GM12891 (cell line): ENCODE data around the gene PTPRN2.

ENCODE experiments used
- DNase-seq: peaks from one replicate; pipeline ENCODE4 v3.0.0; 2011; ENCODE audit warnings: low spot score; ENCODE audit not compliant: insufficient read length
- FAIRE-seq: peaks from 2 replicates; lab custom pipeline; 2011; peaks lifted over from hg19 to GRCh38; lab: Jason Lieb, UNC
- PAX5 ChIP-seq: IDR thresholded peaks from 2 replicates; pipeline ENCODE4 v1.6.1; 2011; ENCODE audit warnings: low read length, moderate library complexity, mild to moderate bottlenecking; ENCODE audit not compliant: insufficient read depth, severe bottlenecking
- POLR2A ChIP-seq: IDR thresholded peaks from 2 replicates; pipeline ENCODE4 v1.6.1; 2011; ENCODE audit warnings: low read depth, low read length, control low read depth
- POLR2AphosphoS5 ChIP-seq: IDR thresholded peaks from 2 replicates; pipeline ENCODE4 v1.6.1; 2011; ENCODE audit warnings: low read depth, low read length, control low read depth
- POU2F2 ChIP-seq: IDR thresholded peaks from 2 replicates; pipeline ENCODE4 v1.6.1; 2011; ENCODE audit warnings: low read depth, mild to moderate bottlenecking, control low read depth, low read length, moderate library complexity
- SPI1 ChIP-seq: IDR thresholded peaks from 2 replicates; pipeline ENCODE4 v1.6.1; 2011; ENCODE audit warnings: low read depth, low read length, control low read depth
- TAF1 ChIP-seq: IDR thresholded peaks from 2 replicates; pipeline ENCODE4 v1.6.1; 2011; ENCODE audit warnings: low read depth, low read length, control low read depth

Gene PTPRN2

GRCh38 chr7:157815706-157816022 is 772.0 kb downstream of the PTPRN2 start:
- DNase-seq (no peak), FAIRE-seq (no peak)
- TF ChIP-seq POU2F2: no peak
- TF ChIP-seq SPI1: no peak
- no peak for TF ChIP-seq PAX5
- no peak for TF ChIP-seq TAF1
- TF ChIP-seq POLR2A: no peak
- no peak for TF ChIP-seq POLR2AphosphoS5

GRCh38 chr7:157814931-157815705 is 772.5 kb downstream of the PTPRN2 start:
- no peak for DNase-seq
- TF ChIP-seq POLR2AphosphoS5: no peak
- no peak for TF ChIP-seq SPI1
- TF ChIP-seq POU2F2: no peak
- TF ChIP-seq POLR2A: no peak
- no peak for TF ChIP-seq TAF1
- no peak for TF ChIP-seq PAX5
- no peak for FAIRE-seq

GRCh38 chr7:157813741-157814661 is 773.6 kb downstream of the PTPRN2 start:
- no peak for TF ChIP-seq POLR2A
- no peak for TF ChIP-seq POU2F2
- TF ChIP-seq SPI1: no peak
- TF ChIP-seq PAX5: no peak
- no peak for TF ChIP-seq TAF1
- no peak for FAIRE-seq
- DNase-seq: no peak

GRCh38 chr7:157813053-157813452 is 774.6 kb downstream of the PTPRN2 start:
- FAIRE-seq: no peak
- TF ChIP-seq POU2F2 (no peak), SPI1 (no peak), PAX5 (no peak), TAF1 (no peak), POLR2AphosphoS5 (no peak), POLR2A (no peak)
- no peak for DNase-seq

GRCh38 chr7:157811946-157812345 is 775.7 kb downstream of the PTPRN2 start:
- TF ChIP-seq POU2F2 (no peak), POLR2A (no peak), PAX5 (no peak), POLR2AphosphoS5 (no peak), TAF1 (no peak), SPI1 (no peak)
- FAIRE-seq (no peak), DNase-seq (no peak)

GRCh38 chr7:157809863-157810851 is 777.5 kb downstream of the PTPRN2 start:
- FAIRE-seq (no peak), DNase-seq (no peak)
- TF ChIP-seq POU2F2 (no peak), SPI1 (no peak), TAF1 (no peak), PAX5 (no peak), POLR2A (no peak)

- TF ChIP-seq POU2F2 (no peak), POLR2AphosphoS5 (no peak), PAX5 (no peak), SPI1 (no peak), POLR2A (no peak), TAF1 (no peak)
- FAIRE-seq: no peak
- no peak for DNase-seq
Measured at GRCh38 chr7:157809154-157809862, 778.3 kb downstream of the PTPRN2 start.

- no peak for DNase-seq
- no peak for FAIRE-seq
- TF ChIP-seq POLR2A: no peak
- no peak for TF ChIP-seq POU2F2
- TF ChIP-seq SPI1: no peak
- no peak for TF ChIP-seq POLR2AphosphoS5
- TF ChIP-seq TAF1: no peak
- no peak for TF ChIP-seq PAX5
Measured at GRCh38 chr7:157808042-157808441, 779.6 kb downstream of the PTPRN2 start.

- FAIRE-seq: no peak
- DNase-seq: no peak
- no peak for TF ChIP-seq PAX5
- TF ChIP-seq TAF1: no peak
- no peak for TF ChIP-seq POLR2AphosphoS5
- TF ChIP-seq POU2F2: no peak
- no peak for TF ChIP-seq SPI1
Measured at GRCh38 chr7:157807510-157807909, 780.1 kb downstream of the PTPRN2 start.
